ENCODE data around the gene TMC1.

TMC1 gene

GRCh38 chr9:72577212-72577753, 55.9 kb downstream of the TMC1 start:
- no peaks in the 10 kb centered on the region for H3K36me3 ChIP-seq (ENCODE audit: control insufficient read depth, insufficient read depth, low read length, severe bottlenecking)
- no peaks in the 10 kb centered on the region for H3K9me3 ChIP-seq (ENCODE audit: control insufficient read depth, low read length)
- H3K4me1 ChIP-seq (ENCODE audit: control insufficient read depth, insufficient read depth, low read length), result peaks cover 61% of the 10 kb centered on the region
- peak; percentile 87 for DNase-seq (ENCODE audit: low read depth)
- no peaks in the 10 kb centered on the region for H3K27me3 ChIP-seq (replicated peaks; ENCODE audit: control insufficient read depth, insufficient read depth, low read length)
- peak overlapping the region; percentile 83 for H3K9ac ChIP-seq (ENCODE audit: low read length)
- H3K4me3 ChIP-seq (ENCODE audit: low read length), result peak overlapping the region; percentile 76

- Histone ChIP-seq H3K9ac (ENCODE audit: low read length) (peak overlapping the region; percentile 83), H3K36me3 (ENCODE audit: control insufficient read depth, insufficient read depth, low read length, severe bottlenecking) (no peaks in the 10 kb centered on the region), H3K4me1 (ENCODE audit: control insufficient read depth, insufficient read depth, low read length) (peaks cover 68% of the 10 kb centered on the region), H3K9me3 (ENCODE audit: control insufficient read depth, low read length) (no peaks in the 10 kb centered on the region), H3K27me3 (replicated peaks; ENCODE audit: control insufficient read depth, insufficient read depth, low read length) (no peaks in the 10 kb centered on the region), H3K4me3 (ENCODE audit: low read length) (peak overlapping the region; percentile 76)
- DNase-seq (ENCODE audit: low read depth), result peak; percentile 59
These were observed 57.8 kb downstream of the TMC1 start for GRCh38 chr9:72579190-72579589.

GRCh38 chr9:72579880-72580550, 58.6 kb downstream of the TMC1 start:
- peaks cover 68% of the 10 kb centered on the region for H3K4me1 ChIP-seq (ENCODE audit: control insufficient read depth, insufficient read depth, low read length)
- H3K9me3 ChIP-seq (ENCODE audit: control insufficient read depth, low read length), result no peaks in the 10 kb centered on the region
- no peaks in the 10 kb centered on the region for H3K27me3 ChIP-seq (replicated peaks; ENCODE audit: control insufficient read depth, insufficient read depth, low read length)
- H3K9ac ChIP-seq (ENCODE audit: low read length), result peak overlapping the region; percentile 70
- no peak overlapping the region for H3K4me3 ChIP-seq (ENCODE audit: low read length)
- peak; percentile 40 for DNase-seq (ENCODE audit: low read depth)
- no peaks in the 10 kb centered on the region for H3K36me3 ChIP-seq (ENCODE audit: control insufficient read depth, insufficient read depth, low read length, severe bottlenecking)

- no peaks in the 10 kb centered on the region for H3K36me3 ChIP-seq (ENCODE audit: control insufficient read depth, insufficient read depth, low read length, severe bottlenecking)
- no peaks in the 10 kb centered on the region for H3K27me3 ChIP-seq (replicated peaks; ENCODE audit: control insufficient read depth, insufficient read depth, low read length)
- H3K4me3 ChIP-seq (ENCODE audit: low read length), result no peak overlapping the region
- H3K4me1 ChIP-seq (ENCODE audit: control insufficient read depth, insufficient read depth, low read length), result peaks cover 62% of the 10 kb centered on the region
- DNase-seq (ENCODE audit: low read depth), result peak; percentile 45
- peak overlapping the region; percentile 70 for H3K9ac ChIP-seq (ENCODE audit: low read length)
- H3K9me3 ChIP-seq (ENCODE audit: control insufficient read depth, low read length), result no peaks in the 10 kb centered on the region
These were observed 60.3 kb downstream of the TMC1 start for GRCh38 chr9:72581694-72582093.

GRCh38 chr9:72583370-72583769, 62.0 kb downstream of the TMC1 start:
- H3K9ac ChIP-seq (ENCODE audit: low read length), result no peak overlapping the region
- peaks cover 52% of the 10 kb centered on the region for H3K4me1 ChIP-seq (ENCODE audit: control insufficient read depth, insufficient read depth, low read length)
- peak; percentile 37 for DNase-seq (ENCODE audit: low read depth)
- H3K36me3 ChIP-seq (ENCODE audit: control insufficient read depth, insufficient read depth, low read length, severe bottlenecking), result no peaks in the 10 kb centered on the region
- H3K4me3 ChIP-seq (ENCODE audit: low read length), result no peak overlapping the region
- no peaks in the 10 kb centered on the region for H3K9me3 ChIP-seq (ENCODE audit: control insufficient read depth, low read length)
- no peaks in the 10 kb centered on the region for H3K27me3 ChIP-seq (replicated peaks; ENCODE audit: control insufficient read depth, insufficient read depth, low read length)

GRCh38 chr9:72586388-72587130, 65.2 kb downstream of the TMC1 start:
- H3K36me3 ChIP-seq (ENCODE audit: control insufficient read depth, insufficient read depth, low read length, severe bottlenecking), result no peaks in the 10 kb centered on the region
- H3K9me3 ChIP-seq (ENCODE audit: control insufficient read depth, low read length), result no peaks in the 10 kb centered on the region
- H3K4me1 ChIP-seq (ENCODE audit: control insufficient read depth, insufficient read depth, low read length), result peaks cover 28% of the 10 kb centered on the region
- H3K4me3 ChIP-seq (ENCODE audit: low read length), result no peak overlapping the region
- H3K9ac ChIP-seq (ENCODE audit: low read length), result no peak overlapping the region
- peak; percentile 72 for DNase-seq (ENCODE audit: low read depth)
- no peaks in the 10 kb centered on the region for H3K27me3 ChIP-seq (replicated peaks; ENCODE audit: control insufficient read depth, insufficient read depth, low read length)

GRCh38 chr9:72588336-72588735, 66.9 kb downstream of the TMC1 start:
- Histone ChIP-seq H3K4me3 (ENCODE audit: low read length) (no peak overlapping the region), H3K9me3 (ENCODE audit: control insufficient read depth, low read length) (no peaks in the 10 kb centered on the region), H3K9ac (ENCODE audit: low read length) (no peak overlapping the region), H3K4me1 (ENCODE audit: control insufficient read depth, insufficient read depth, low read length) (peaks cover 22% of the 10 kb centered on the region), H3K27me3 (replicated peaks; ENCODE audit: control insufficient read depth, insufficient read depth, low read length) (no peaks in the 10 kb centered on the region), H3K36me3 (ENCODE audit: control insufficient read depth, insufficient read depth, low read length, severe bottlenecking) (no peaks in the 10 kb centered on the region)
- DNase-seq (ENCODE audit: low read depth), result peak; percentile 74

- no peak overlapping the region for H3K4me3 ChIP-seq (ENCODE audit: low read length)
- no peaks in the 10 kb centered on the region for H3K36me3 ChIP-seq (ENCODE audit: control insufficient read depth, insufficient read depth, low read length, severe bottlenecking)
- peak; percentile 43 for DNase-seq (ENCODE audit: low read depth)
- H3K9ac ChIP-seq (ENCODE audit: low read length), result peak overlapping the region; percentile 24
- peaks cover 19% of the 10 kb centered on the region for H3K4me1 ChIP-seq (ENCODE audit: control insufficient read depth, insufficient read depth, low read length)
- H3K27me3 ChIP-seq (replicated peaks; ENCODE audit: control insufficient read depth, insufficient read depth, low read length), result no peaks in the 10 kb centered on the region
- H3K9me3 ChIP-seq (ENCODE audit: control insufficient read depth, low read length), result no peaks in the 10 kb centered on the region
These were observed 68.5 kb downstream of the TMC1 start for GRCh38 chr9:72589667-72590521.

GRCh38 chr9:72590824-72591223, 69.4 kb downstream of the TMC1 start:
- H3K4me3 ChIP-seq (ENCODE audit: low read length), result no peak overlapping the region
- DNase-seq (ENCODE audit: low read depth), result no peak
- H3K9me3 ChIP-seq (ENCODE audit: control insufficient read depth, low read length), result no peaks in the 10 kb centered on the region
- H3K36me3 ChIP-seq (ENCODE audit: control insufficient read depth, insufficient read depth, low read length, severe bottlenecking), result no peaks in the 10 kb centered on the region
- H3K27me3 ChIP-seq (replicated peaks; ENCODE audit: control insufficient read depth, insufficient read depth, low read length), result no peaks in the 10 kb centered on the region
- no peak overlapping the region for H3K9ac ChIP-seq (ENCODE audit: low read length)
- peaks cover 19% of the 10 kb centered on the region for H3K4me1 ChIP-seq (ENCODE audit: control insufficient read depth, insufficient read depth, low read length)

- no peak overlapping the region for H3K4me3 ChIP-seq (ENCODE audit: low read length)
- peak overlapping the region; percentile 47 for H3K9ac ChIP-seq (ENCODE audit: low read length)
- peaks cover 10% of the 10 kb centered on the region for H3K4me1 ChIP-seq (ENCODE audit: control insufficient read depth, insufficient read depth, low read length)
- H3K27me3 ChIP-seq (replicated peaks; ENCODE audit: control insufficient read depth, insufficient read depth, low read length), result no peaks in the 10 kb centered on the region
- H3K9me3 ChIP-seq (ENCODE audit: control insufficient read depth, low read length), result no peaks in the 10 kb centered on the region
- H3K36me3 ChIP-seq (ENCODE audit: control insufficient read depth, insufficient read depth, low read length, severe bottlenecking), result no peaks in the 10 kb centered on the region
- peak; percentile 85 for DNase-seq (ENCODE audit: low read depth)
These were observed 71.3 kb downstream of the TMC1 start for GRCh38 chr9:72592502-72593403.
